Adrenal gland (tissue), 12 donors: Measurements from ENCODE around the gene HBM. TPM values are rescaled to one million over a fixed set of nuclear protein-coding genes. Genes with fewer than 3 reads are reported as not detected.
"Not testable (repeated sequence)": the region's sequence is repeated elsewhere in the genome, so short reads cannot be mapped to it uniquely, and the experiment has no call there.

Experiments
- DNase-seq, 7 donors: peaks; one replicate each; pipeline ENCODE4 v3.0.0-alpha.2; 2019 to 2020
- H3K27ac ChIP-seq, 5 donors: fragments of 200-600 bp; sonication (generic) in 4 of 5; 1 replicate in 3 of 5; 2 replicates in 2 of 5; pipeline versions ENCODE4 v1.5.1 to v1.8.0; 2016 to 2020; ENCODE audit warnings: mild to moderate bottlenecking in 1 of 5
- H3K27me3 ChIP-seq: fragments of 200-600 bp; 2 replicates; pipeline ENCODE4 v1.8.0; 2021
- H3K36me3 ChIP-seq, 2 donors: fragments of 200-600 bp; replicated peaks in 1 of 2; 1 replicate in 1 of 2; 2 replicates in 1 of 2; pipeline versions ENCODE4 v1.5.1 to v1.8.0; 2018 to 2022
- H3K4me1 ChIP-seq, 2 donors: fragments of 200-600 bp; replicated peaks in 1 of 2; 1 replicate in 1 of 2; 2 replicates in 1 of 2; pipeline versions ENCODE4 v1.5.1 to v1.8.0; 2018 to 2021
- H3K4me3 ChIP-seq, 4 donors: fragments of 200-600 bp; sonication (generic) in 3 of 4; one replicate each; pipeline ENCODE4 v1.5.1; 2016 to 2018
- H3K9me3 ChIP-seq, 3 donors: fragments of 200-600 bp; sonication (generic) in 1 of 3; replicated peaks in 1 of 3; 1 replicate in 2 of 3; 2 replicates in 1 of 3; pipeline versions ENCODE4 v1.5.1 to v1.8.0; 2016 to 2021
- CTCF ChIP-seq, 6 experiments: fragments of 450-650 bp in 4 of 6; fragments of 200-600 bp in 2 of 6; sonication (generic) in 1 of 6; IDR thresholded peaks; 1 replicate in 5 of 6; 2 replicates in 1 of 6; pipeline versions ENCODE4 v1.5.1 to v1.8.0; 2016 to 2021; ENCODE audit warnings: antibody characterized with exemption in 6 of 6, mild to moderate bottlenecking in 2 of 6, moderate library complexity in 1 of 6
- POLR2A ChIP-seq, 2 donors: fragments of 450-650 bp; IDR thresholded peaks; one replicate each; pipeline ENCODE4 v1.6.1; 2017; ENCODE audit warnings: antibody characterized with exemption in 2 of 2, mild to moderate bottlenecking in 2 of 2, moderate library complexity in 1 of 2
- WGBS, 4 donors: extraction: QIAGEN DNeasy Blood & Tissue Kit in 2 of 4; methylation state at CpG; one replicate each; pipeline versions ENCODE4 v1.1.5 to v1.1.7; 2013 to 2017; 5-methylcytosine and 5-hydroxymethylcytosine counted together
- intact Hi-C, 2 donors: fragments of 100-400 bp; cut with DNase I; formaldehyde crosslinking; loops; one replicate each; pipeline versions ENCODE4 v1.14.1 to v1.15.0; 2022 to 2023
- polyA plus RNA-seq, 3 donors: library from polyadenylated mRNA; stranded (reverse); fragments of 200-250 nt in 2 of 3; fragments of 350-450 nt in 1 of 3; fragmentation: Illumina TruSeq in 1 of 3; extraction: RNeasy Lipid Tissue Mini Kit (QIAGEN cat#74804) in 1 of 3; gene quantifications; one replicate each; pipeline ENCODE4 v1.2.3, GENCODE V29; 2013 to 2014
- total RNA-seq, 9 donors: library from RNA; depleted of rRNA in 4 of 9; stranded (reverse); fragments of >200 nt in 4 of 9; fragments of 120-200 nt in 1 of 9; fragmentation: NEBNext Ultra II Directional in 1 of 9; extraction: Animal tissue kit (Norgen Biotek cat#: 25700) in 1 of 9; gene quantifications; one replicate each; pipeline versions ENCODE4 v1.1.0 to v1.2.4, GENCODE V29; 2013 to 2023
- donor health status: healthy with polysubstance abuse.
- donor health status: Bipolar disorder and iron deficiency.
- donor health status: DM: yes; HTN: yes; CAD: no.
- donor health status: DM: no; HTN: no; CAD: no.
- donor health status: DM: no; HTN: no; CAD: no.
- donor health status: DM: yes; HTN: yes; CAD: no.

Gene HBM
- total and polyA plus RNA-seq, 12 donors: 0.53 to 30.2 (median 0.61) TPM; not detected in 9

DNA sequence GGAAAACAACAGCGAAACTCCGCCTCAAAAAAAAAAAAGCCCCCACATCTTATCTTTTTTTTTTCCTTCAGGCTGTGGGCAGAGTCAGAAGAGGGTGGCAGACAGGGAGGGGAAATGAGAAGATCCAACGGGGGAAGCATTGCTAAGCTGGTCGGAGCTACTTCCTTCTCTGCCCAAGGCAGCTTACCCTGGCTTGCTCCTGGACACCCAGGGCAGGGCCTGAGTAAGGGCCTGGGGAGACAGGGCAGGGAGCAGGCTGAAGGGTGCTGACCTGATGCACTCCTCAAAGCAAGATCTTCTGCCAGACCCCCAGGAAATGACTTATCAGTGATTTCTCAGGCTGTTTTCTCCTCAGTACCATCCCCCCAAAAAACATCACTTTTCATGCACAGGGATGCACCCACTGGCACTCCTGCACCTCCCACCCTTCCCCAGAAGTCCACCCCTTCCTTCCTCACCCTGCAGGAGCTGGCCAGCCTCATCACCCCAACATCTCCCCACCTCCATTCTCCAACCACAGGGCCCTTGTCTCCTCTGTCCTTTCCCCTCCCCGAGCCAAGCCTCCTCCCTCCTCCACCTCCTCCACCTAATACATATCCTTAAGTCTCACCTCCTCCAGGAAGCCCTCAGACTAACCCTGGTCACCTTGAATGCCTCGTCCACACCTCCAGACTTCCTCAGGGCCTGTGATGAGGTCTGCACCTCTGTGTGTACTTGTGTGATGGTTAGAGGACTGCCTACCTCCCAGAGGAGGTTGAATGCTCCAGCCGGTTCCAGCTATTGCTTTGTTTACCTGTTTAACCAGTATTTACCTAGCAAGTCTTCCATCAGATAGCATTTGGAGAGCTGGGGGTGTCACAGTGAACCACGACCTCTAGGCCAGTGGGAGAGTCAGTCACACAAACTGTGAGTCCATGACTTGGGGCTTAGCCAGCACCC lies 9.5 kb downstream of the HBM start:
- peaks cover 0 to 5% of the 10 kb centered on the region in 2 donors for H3K4me1 ChIP-seq
- no peaks in the 10 kb centered on the region for H3K9me3 ChIP-seq
- 17 to 35% (median 26%) methylated on average over 7 to 8 of the region's 8 CpGs for WGBS, 4 donors
- H3K27ac ChIP-seq: no peak overlapping the region
- TF ChIP-seq POLR2A (IDR thresholded peaks at IDR 0.05) (no peak), CTCF (IDR thresholded peaks at IDR 0.05) (no peak)
- no peak for DNase-seq
- intact Hi-C loops: no loop called here
- H3K4me3 ChIP-seq: no peak overlapping the region
- H3K36me3 ChIP-seq: no peaks in the 10 kb centered on the region
- H3K27me3 ChIP-seq: peaks cover 55% of the 10 kb centered on the region

DNA sequence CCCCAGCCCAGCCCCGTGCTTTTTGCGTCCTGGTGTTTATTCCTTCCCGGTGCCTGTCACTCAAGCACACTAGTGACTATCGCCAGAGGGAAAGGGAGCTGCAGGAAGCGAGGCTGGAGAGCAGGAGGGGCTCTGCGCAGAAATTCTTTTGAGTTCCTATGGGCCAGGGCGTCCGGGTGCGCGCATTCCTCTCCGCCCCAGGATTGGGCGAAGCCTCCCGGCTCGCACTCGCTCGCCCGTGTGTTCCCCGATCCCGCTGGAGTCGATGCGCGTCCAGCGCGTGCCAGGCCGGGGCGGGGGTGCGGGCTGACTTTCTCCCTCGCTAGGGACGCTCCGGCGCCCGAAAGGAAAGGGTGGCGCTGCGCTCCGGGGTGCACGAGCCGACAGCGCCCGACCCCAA lies 10.2 kb downstream of the HBM start:
- H3K27ac ChIP-seq, H3K36me3 ChIP-seq, intact Hi-C loops, H3K4me3 ChIP-seq, DNase-seq, H3K9me3 ChIP-seq: not testable (repeated sequence)
- peaks cover 5 to 12% of the 10 kb centered on the region in 2 donors for H3K4me1 ChIP-seq
- peaks cover 58% of the 10 kb centered on the region for H3K27me3 ChIP-seq
- 0 to 2% methylated on average over 20 to 22 of the region's 39 CpGs; no CpG with 5 or more reads in 2 of the 4 donors for WGBS, 4 donors

GRCh38 chr16:176477-177382 lies 11.0 kb downstream of the HBM start, which contains the start of gene HBA1:
HBA1 (plus strand) TSS chr16:176680; CDS start chr16:176717, 37 bp downstream.
- intact Hi-C loops, H3K27ac ChIP-seq, H3K9me3 ChIP-seq, H3K36me3 ChIP-seq, H3K4me3 ChIP-seq, DNase-seq: not testable (repeated sequence)
- Histone ChIP-seq H3K4me1 (peaks cover 5 to 17% of the 10 kb centered on the region in 2 donors), H3K27me3 (peaks cover 53% of the 10 kb centered on the region)
- WGBS, 4 donors: 3 to 14% (median 6%) methylated on average over 10 to 35 of the region's 88 CpGs; no CpG with 5 or more reads in 1 of the 4 donors

DNA sequence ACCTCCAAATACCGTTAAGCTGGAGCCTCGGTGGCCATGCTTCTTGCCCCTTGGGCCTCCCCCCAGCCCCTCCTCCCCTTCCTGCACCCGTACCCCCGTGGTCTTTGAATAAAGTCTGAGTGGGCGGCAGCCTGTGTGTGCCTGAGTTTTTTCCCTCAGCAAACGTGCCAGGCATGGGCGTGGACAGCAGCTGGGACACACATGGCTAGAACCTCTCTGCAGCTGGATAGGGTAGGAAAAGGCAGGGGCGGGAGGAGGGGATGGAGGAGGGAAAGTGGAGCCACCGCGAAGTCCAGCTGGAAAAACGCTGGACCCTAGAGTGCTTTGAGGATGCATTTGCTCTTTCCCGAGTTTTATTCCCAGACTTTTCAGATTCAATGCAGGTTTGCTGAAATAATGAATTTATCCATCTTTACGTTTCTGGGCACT lies 11.6 kb downstream of the HBM start:
- no peak for DNase-seq
- 8 to 11% (median 9%) methylated on average over 9 to 13 of the region's 13 CpGs for WGBS, 4 donors
- Histone ChIP-seq H3K36me3 (no peaks in the 10 kb centered on the region), H3K27me3 (peaks cover 53% of the 10 kb centered on the region), H3K9me3 (no peaks in the 10 kb centered on the region), H3K4me1 (peaks cover 5 to 17% of the 10 kb centered on the region in 2 donors), H3K4me3 (no peak overlapping the region), H3K27ac (no peak overlapping the region)
- TF ChIP-seq CTCF (IDR thresholded peaks at IDR 0.05): no peak
- TF ChIP-seq POLR2A (IDR thresholded peaks at IDR 0.05): no peak
- intact Hi-C loops: no loop called here
